ENCODE results near the gene TMEM94.
A peak's percentile ranks its signal among the peaks of the same experiment; 100 is the strongest.

TMEM94 gene

GRCh38 chr17:75478508-75478907 lies 22.1 kb downstream of the TMEM94 start:
- DNase-seq = no peak

DNA sequence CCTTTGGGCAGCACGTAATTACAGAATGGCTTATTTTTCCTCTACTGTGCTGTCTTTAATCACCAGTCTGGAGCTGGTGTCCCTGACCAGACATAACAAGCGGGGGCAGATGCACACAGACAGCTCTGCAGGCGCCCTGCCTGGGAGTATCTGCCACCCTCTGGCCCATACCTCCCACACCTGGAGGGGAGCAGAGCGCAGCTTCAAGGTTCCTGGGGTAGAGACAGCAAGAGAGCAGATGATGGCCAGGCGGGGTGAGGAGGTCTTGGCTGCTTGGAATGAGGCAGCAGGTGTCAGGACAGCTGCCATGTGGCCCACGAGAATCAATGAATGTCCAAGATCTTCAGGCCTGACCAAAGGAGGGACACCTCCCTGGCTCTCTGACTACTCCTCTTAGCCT lies 23.8 kb downstream of the TMEM94 start:
- DNase-seq = no peak

DNA sequence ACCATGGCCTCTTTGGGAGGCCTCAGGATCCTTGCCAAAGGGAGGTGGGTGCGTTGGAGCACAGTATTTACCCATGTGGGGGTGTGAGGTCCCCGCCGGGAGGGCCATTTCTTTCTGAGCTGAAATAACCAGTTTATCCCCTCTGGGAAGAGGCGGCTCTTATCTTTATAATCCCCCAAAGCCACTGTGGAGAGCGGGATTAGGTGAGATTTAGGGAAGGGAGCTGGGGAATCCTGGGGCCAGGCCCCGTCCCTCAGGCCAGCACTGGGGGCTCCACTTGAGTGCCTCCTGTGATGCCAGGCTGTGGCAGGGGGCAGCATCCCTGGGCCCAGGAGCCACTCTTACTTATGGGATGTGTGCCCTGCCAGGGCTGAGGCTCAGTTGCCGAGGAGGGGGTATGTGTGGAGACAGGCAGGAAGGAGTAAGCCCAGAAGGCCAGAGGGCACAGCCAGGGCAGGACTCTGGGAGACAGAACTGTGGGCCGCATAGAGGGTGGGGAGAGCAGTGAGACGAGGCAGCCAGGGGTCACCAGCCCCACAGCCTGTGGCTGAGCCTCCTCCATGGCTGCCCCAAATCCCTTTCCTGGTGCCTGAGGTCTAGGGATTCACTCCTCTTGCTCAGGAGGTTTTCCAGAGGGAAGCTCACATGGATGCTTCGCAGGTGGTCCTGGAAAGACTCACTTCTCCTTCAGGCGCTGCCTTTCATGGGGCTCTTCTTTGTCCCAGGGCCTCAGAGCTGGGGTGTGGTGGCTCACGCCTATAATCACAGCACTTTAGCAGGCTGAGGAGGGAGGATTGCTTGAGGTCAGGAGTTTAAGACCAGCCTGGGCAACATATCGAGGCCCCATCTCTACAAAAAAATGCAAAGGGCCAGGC lies 25.0 kb downstream of the TMEM94 start:
- no peak for DNase-seq

- no peak for DNase-seq
These were observed 25.9 kb downstream of the TMEM94 start for GRCh38 chr17:75482098-75482942.

DNA sequence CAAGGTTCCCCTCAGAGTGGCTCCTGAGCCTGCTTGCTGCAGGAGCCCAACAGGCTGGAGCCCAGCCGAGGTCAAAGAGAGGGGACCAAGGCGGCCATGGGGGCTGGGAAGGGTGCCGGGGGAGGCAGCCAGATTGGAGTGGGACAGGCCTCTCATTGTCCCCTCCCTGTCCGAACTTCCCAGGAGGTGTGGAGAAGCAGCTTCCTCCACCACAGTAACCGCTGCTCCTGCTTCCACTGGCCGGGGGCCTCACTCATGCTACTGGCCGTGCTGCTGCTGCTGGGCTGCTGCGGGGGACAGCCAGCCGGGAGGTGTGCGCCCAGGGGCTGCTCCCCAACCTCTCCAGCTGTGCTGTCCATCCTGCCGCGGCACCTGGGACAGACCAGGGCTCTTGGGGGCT lies 29.3 kb downstream of the TMEM94 start:
- DNase-seq = no peak

DNA sequence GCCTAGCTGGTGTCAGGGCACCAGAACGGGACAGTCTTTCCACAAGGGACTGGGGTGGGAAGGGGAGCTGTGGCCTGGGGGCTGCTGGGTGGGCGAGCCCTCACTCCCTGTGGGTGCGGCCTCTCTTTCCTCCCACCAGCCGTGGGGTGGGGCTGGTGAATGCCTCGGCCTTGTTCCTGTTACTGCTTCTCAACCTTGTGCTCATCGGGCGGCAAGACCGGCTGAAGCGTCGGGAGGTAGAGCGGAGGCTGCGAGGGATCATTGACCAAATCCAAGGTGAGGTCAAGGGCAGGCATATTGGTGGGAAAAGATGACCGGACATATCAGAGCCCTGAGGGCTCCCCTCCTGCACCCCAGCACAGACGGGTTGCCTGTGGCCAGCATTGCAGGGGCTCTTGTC lies 29.7 kb downstream of the TMEM94 start:
- no peak for DNase-seq

- no peak for DNase-seq
These were observed 30.5 kb downstream of the TMEM94 start for GRCh38 chr17:75486951-75487350.

- DNase-seq = peak; percentile 42
These were observed 31.1 kb downstream of the TMEM94 start for GRCh38 chr17:75487351-75488070.

- no peak for DNase-seq
These were observed 32.5 kb downstream of the TMEM94 start for GRCh38 chr17:75488693-75489510.

DNA sequence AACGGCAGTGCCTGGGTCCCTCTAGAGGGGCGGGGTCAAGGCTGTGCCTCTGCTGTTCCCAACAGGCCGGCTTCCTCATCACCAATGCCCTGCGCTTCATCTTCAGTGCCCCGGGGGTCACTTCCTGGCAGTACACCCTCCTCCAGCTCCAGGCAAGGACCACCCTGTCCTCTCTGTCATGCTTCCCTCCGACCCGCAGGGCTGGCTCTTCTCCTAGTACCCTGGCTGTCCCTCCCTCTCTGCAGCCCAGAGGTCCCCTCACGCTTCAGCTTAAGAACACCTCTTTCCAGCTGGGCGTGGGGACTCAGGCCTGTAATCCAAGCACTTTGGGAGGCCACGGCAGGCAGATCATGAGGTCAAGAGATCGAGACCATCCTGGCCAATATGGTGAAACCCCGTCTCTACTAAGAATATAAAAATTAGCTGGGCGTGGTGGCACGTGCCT lies 33.1 kb downstream of the TMEM94 start:
- DNase-seq = no peak

DNA sequence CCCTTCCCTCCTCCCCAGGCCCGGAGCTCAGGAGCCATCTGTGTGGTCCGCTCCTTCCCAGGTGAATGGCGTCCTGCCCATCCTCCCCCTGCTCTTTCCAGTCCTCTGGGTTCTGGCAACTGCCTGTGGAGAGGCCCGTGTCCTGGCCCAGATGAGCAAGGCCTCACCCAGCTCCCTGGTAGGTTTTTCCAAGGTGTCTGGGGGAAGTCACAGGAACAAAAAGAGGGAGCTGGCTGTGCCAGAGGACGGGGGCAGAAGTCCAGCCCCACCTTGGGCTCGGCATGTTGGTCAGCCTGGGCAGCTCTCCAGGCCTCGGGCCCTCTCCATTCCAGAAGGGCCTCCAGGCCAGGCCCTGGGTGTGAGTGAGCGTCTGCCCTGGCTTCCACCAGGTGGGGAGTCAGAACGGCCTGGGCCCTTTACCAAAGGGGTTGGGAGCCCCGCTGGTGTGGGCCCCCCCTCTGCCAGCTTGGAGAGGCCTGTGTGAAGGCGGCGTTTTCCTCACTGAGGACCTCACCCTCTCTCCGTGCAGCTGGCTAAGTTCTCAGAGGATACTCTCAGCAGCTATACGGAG lies 33.8 kb downstream of the TMEM94 start:
- DNase-seq = no peak

DNA sequence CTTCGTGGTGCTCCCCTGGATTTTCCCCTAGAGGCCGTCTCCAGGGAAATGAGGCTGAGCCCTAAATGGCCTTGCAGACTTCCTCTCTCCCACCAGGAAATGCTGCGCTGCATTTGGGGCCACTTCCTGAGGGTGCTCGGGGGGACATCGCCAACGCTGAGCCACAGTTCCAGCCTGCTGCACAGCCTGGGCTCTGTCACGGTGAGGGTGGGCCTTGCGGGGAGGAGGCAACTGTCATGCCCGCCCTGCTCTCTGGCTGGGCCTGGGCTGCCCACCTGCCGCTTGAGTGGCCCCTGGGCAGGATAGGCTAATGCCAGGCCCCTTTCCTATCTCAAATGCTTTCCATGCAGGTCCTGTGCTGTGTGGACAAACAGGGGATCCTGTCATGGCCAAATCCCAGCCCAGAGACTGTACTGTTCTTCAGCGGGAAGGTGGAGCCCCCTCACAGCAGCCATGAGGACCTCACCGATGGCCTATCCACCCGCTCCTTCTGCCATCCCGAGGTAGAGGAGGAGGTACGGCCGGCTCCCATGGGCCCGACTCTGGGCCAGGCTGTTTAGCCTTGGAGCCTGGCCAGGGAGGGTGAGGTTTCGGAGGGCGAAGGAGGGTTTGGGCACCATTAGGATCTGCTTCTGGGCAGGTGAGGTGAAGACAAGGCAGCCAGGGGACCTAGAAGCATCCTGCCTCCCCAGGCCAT lies 34.7 kb downstream of the TMEM94 start:
- no peak for DNase-seq

- no peak for DNase-seq
These were observed 35.2 kb downstream of the TMEM94 start for GRCh38 chr17:75491680-75492079.

GRCh38 chr17:75492555-75493168 lies 36.2 kb downstream of the TMEM94 start:
- no peak for DNase-seq

DNA sequence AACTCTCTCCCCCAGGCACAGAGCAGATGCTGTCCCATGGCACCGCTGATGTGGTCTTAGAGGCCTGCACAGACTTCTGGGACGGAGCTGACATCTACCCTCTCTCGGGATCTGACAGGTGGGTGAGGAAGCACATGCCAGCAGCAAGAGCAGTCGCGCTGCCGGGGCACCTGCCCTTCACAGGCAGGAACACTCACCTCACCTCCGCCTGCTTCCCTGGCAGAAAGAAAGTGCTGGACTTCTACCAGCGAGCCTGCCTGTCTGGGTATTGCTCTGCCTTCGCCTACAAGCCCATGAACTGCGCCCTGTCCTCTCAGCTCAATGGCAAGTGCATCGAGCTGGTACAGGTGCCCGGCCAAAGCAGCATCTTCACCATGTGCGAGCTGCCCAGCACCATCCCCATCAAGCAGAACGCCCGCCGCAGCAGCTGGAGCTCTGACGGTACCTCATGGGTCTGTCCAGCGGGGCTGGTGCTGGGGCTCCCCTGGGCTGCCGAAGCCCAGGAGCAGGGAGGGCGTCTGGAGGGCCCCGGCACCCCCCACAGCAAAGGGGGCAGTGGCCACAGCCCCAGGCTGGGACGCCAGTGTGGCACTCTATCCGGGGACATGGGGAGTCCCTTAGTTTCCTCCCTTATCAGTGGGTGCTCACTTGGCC lies 37.2 kb downstream of the TMEM94 start:
- no peak for DNase-seq

DNA sequence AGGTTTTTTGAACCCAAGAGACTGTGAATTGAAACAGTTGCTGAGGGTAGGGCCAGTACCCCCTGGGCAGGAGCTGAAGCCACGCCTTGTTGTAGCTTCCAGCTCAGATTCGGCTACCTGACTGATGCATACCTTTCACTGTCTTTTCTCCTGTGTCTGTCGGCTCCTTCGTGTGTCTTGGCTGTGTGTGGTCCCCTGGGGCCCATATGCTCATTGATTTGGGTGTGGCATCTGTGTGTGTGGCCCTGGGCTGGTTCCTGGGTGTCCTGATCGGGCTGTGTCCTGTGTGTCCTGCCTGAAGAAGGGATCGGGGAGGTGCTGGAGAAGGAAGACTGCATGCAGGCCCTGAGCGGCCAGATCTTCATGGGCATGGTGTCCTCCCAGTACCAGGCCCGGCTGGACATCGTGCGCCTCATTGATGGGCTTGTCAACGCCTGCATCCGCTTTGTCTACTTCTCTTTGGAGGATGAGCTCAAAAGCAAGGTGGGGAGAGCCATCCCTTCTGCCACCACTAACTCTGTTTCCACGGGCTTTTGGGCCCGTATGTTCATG lies 38.0 kb downstream of the TMEM94 start:
- DNase-seq = no peak

- no peak for DNase-seq
These were observed 39.6 kb downstream of the TMEM94 start for GRCh38 chr17:75496005-75496404.

GRCh38 chr17:75498039-75498725 lies 41.7 kb downstream of the TMEM94 start:
- no peak for DNase-seq

- no peak for DNase-seq
These were observed 42.3 kb downstream of the TMEM94 start for GRCh38 chr17:75498726-75499213.

Measured in activated effector memory CD4-positive, alpha-beta T cell treated with Interleukin-2 at 50 U/mL for 16 hours (primary cell).